HCT116 (cell line): ENCODE results near the gene HOXC13. TPM values are rescaled to one million over a fixed set of nuclear protein-coding genes. Genes with fewer than 3 reads are reported as not detected.

Experiments used
- ATAC-seq: fragments of 200-7000 bp; cut with Tn5 transposase; 2 replicates; pipeline ENCODE4 v1.9.1; 2020; ENCODE audit warnings: mild to moderate bottlenecking, moderate library complexity
- Bru-seq: library from RNA; stranded (reverse); fragments of 400-500 nt; gene quantifications from one replicate; lab custom pipeline; 2021; lab: Mats Ljungman, UMichigan
- BruChase-seq, 2 experiments: library from RNA; stranded (reverse); fragments of 400-500 nt; gene quantifications; one replicate each; lab custom pipeline; 2021; lab: Mats Ljungman, UMichigan
- BruUV-seq: library from RNA; stranded (reverse); fragments of 400-500 nt; replicated peaks from 2 replicates; lab custom pipeline; 2021; lab: Mats Ljungman, UMichigan
- CTCF ChIA-PET: fragments of 300-600 bp; sonication (Branson Sonifier 250); formaldehyde crosslinking; loops from one replicate; lab custom pipeline; 2021; ENCODE audit warnings: antibody characterized with exemption; lab: Charles Lee
- POLR2A ChIA-PET: fragments of 300-600, 350-600 bp; sonication (Branson Sonifier 250); formaldehyde crosslinking; loops from one replicate; lab custom pipeline; 2021; ENCODE audit warnings: antibody characterized with exemption; lab: Charles Lee
- RAD21 ChIA-PET, 2 experiments: fragments of 300-600 bp; sonication (Branson Sonifier 250); formaldehyde crosslinking; loops; one replicate each; lab custom pipeline; 2023; ENCODE audit warnings: low total read pairs in 2 of 2; ENCODE audit not compliant: uncharacterized antibody in 2 of 2, unreplicated experiment in 2 of 2, low non-redundant PET in 1 of 2; lab: Charles Lee
- DNase-seq: peaks from one replicate; pipeline ENCODE4 v3.0.0-alpha.2; 2010; ENCODE audit warnings: low read depth, low spot score
- H2AFZ ChIP-seq: fragments of 200-600 bp; shearing (Covaris generic), sonication (generic); 2 replicates; pipeline ENCODE4 v1.6.1; 2017; ENCODE audit warnings: low read depth, mixed run types, mixed read lengths, antibody characterized with exemption, low read length; ENCODE audit not compliant: poor library complexity, severe bottlenecking
- H3K27ac ChIP-seq: 2 replicates; pipeline ENCODE4 v1.5.1; 2012; ENCODE audit warnings: low read depth, low read length
- H3K27me3 ChIP-seq: fragments of 200-600 bp; sonication (generic); 2 replicates; pipeline ENCODE4 v1.6.1; 2016; ENCODE audit warnings: mixed run types, low read length, mixed read lengths; ENCODE audit not compliant: insufficient read depth
- H3K36me3 ChIP-seq, 2 experiments: fragments of 200-500 bp in 1 of 2; fragments of 200-600 bp in 1 of 2; sonication (Bioruptor generic) in 1 of 2; sonication (generic) in 1 of 2; 2 replicates each; pipeline versions ENCODE4 v1.5.1 to v1.6.1; 2014 to 2016; ENCODE audit warnings: low read length in 2 of 2, inconsistent platforms in 1 of 2, mixed read lengths in 1 of 2, mixed run types in 1 of 2; ENCODE audit not compliant: insufficient read depth in 2 of 2, control insufficient read depth in 1 of 2
- H3K4me1 ChIP-seq, 2 experiments: fragments of 200-600 bp in 1 of 2; sonication (generic) in 1 of 2; 2 replicates each; pipeline versions ENCODE4 v1.5.1 to v1.6.1; 2012 to 2017; ENCODE audit warnings: low read length in 2 of 2, inconsistent platforms in 1 of 2, mild to moderate bottlenecking in 1 of 2, mixed read lengths in 1 of 2, mixed run types in 1 of 2, moderate library complexity in 1 of 2; ENCODE audit not compliant: insufficient read depth in 2 of 2, control insufficient read depth in 1 of 2
- H3K4me2 ChIP-seq: fragments of 200-600 bp; sonication (generic); 2 replicates; pipeline ENCODE4 v1.6.1; 2017; ENCODE audit warnings: mixed run types, low read length, mixed read lengths
- H3K4me3 ChIP-seq, 2 experiments: fragments of 200-600 bp in 1 of 2; sonication (generic) in 1 of 2; replicated peaks in 1 of 2; 2 replicates each; pipeline ENCODE4 v1.5.1; 2011 to 2016; ENCODE audit warnings: low read length in 2 of 2, control low read depth in 1 of 2, low read depth in 1 of 2, mild to moderate bottlenecking in 1 of 2, mixed read lengths in 1 of 2, mixed run types in 1 of 2
- H3K79me2 ChIP-seq: fragments of 200-600 bp; sonication (generic); 2 replicates; pipeline ENCODE4 v1.6.1; 2017; ENCODE audit warnings: mild to moderate bottlenecking, mixed run types, low read length, moderate library complexity, mixed read lengths; ENCODE audit not compliant: insufficient read depth
- H3K9ac ChIP-seq: fragments of 200-600 bp; sonication (generic); 2 replicates; pipeline ENCODE4 v1.6.1; 2016; ENCODE audit warnings: low read length, mixed read lengths
- H3K9me2 ChIP-seq: fragments of 200-600 bp; sonication (generic), shearing (Covaris generic); 2 replicates; pipeline ENCODE4 v1.6.1; 2017; ENCODE audit warnings: mixed run types, mild to moderate bottlenecking, moderate library complexity; ENCODE audit not compliant: insufficient read depth
- H3K9me3 ChIP-seq, 2 experiments: fragments of 200-500 bp in 1 of 2; fragments of 200-600 bp in 1 of 2; sonication (Bioruptor generic) in 1 of 2; sonication (generic) in 1 of 2; 2 replicates each; pipeline ENCODE4 v1.6.1; 2014 to 2017; ENCODE audit warnings: low read length in 2 of 2, mixed read lengths in 2 of 2, inconsistent platforms in 1 of 2, low read depth in 1 of 2, mild to moderate bottlenecking in 1 of 2, mixed run types in 1 of 2, moderate library complexity in 1 of 2; ENCODE audit not compliant: control insufficient read depth in 1 of 2, insufficient read depth in 1 of 2
- H4K20me1 ChIP-seq: fragments of 200-600 bp; sonication (generic), shearing (Covaris generic); 2 replicates; pipeline ENCODE4 v1.6.1; 2017; ENCODE audit warnings: mixed run types, mild to moderate bottlenecking, moderate library complexity; ENCODE audit not compliant: insufficient read depth
- CBX3 ChIP-seq: IDR thresholded peaks from 2 replicates; pipeline ENCODE4 v1.6.1; 2012; ENCODE audit warnings: low read depth
- EGR1 ChIP-seq: IDR thresholded peaks from 2 replicates; pipeline ENCODE4 v1.6.1; 2012; ENCODE audit warnings: low read depth
- ELF1 ChIP-seq: IDR thresholded peaks from 2 replicates; pipeline ENCODE4 v1.6.1; 2012; ENCODE audit warnings: low read depth, borderline replicate concordance
- EZH2 ChIP-seq: fragments of 200-600 bp; sonication (generic); IDR thresholded peaks from 2 replicates; pipeline ENCODE4 v1.6.1; 2017; ENCODE audit warnings: antibody characterized with exemption, mixed run types
- FOSL1 ChIP-seq: IDR thresholded peaks from 2 replicates; pipeline ENCODE4 v1.6.1; 2012; ENCODE audit warnings: low read depth
- JUND ChIP-seq: IDR thresholded peaks from 2 replicates; pipeline ENCODE4 v1.6.1; 2012
- POLR2A ChIP-seq: IDR thresholded peaks from 2 replicates; pipeline ENCODE4 v1.7.0; 2011; ENCODE audit warnings: borderline replicate concordance; ENCODE audit not compliant: insufficient read depth, insufficient read length; ENCODE audit errors: extremely low read depth
- POLR2AphosphoS5 ChIP-seq: IDR thresholded peaks from 2 replicates; pipeline ENCODE4 v1.6.1; 2011; ENCODE audit warnings: mild to moderate bottlenecking, low read depth, low read length, moderate library complexity
- RAD21 ChIP-seq: IDR thresholded peaks from 2 replicates; pipeline ENCODE4 v1.6.1; 2012; ENCODE audit warnings: low read depth, mild to moderate bottlenecking
- SIN3A ChIP-seq: IDR thresholded peaks from 2 replicates; pipeline ENCODE4 v1.6.1; 2012; ENCODE audit warnings: low read depth
- SP1 ChIP-seq: IDR thresholded peaks from 2 replicates; pipeline ENCODE4 v1.6.1; 2012; ENCODE audit warnings: low read depth
- SRF ChIP-seq: IDR thresholded peaks from 2 replicates; pipeline ENCODE4 v1.6.1; 2012; ENCODE audit warnings: low read depth
- TCF7L2 ChIP-seq: IDR thresholded peaks from 2 replicates; pipeline ENCODE4 v1.7.0; 2011; ENCODE audit warnings: borderline replicate concordance, inconsistent platforms; ENCODE audit not compliant: insufficient read depth, insufficient read length; ENCODE audit errors: extremely low read depth
- YY1 ChIP-seq: IDR thresholded peaks from 2 replicates; pipeline ENCODE4 v1.6.1; 2011; ENCODE audit warnings: low read length, low read depth, moderate library complexity, mild to moderate bottlenecking; ENCODE audit not compliant: insufficient replicate concordance; ENCODE audit errors: extremely low read depth
- ZFX ChIP-seq: fragments of 450-650 bp; IDR thresholded peaks from 2 replicates; pipeline ENCODE4 v1.6.1; 2017
- ZNF274 ChIP-seq: fragments of 200-500 bp; sonication (Bioruptor generic); IDR thresholded peaks from 2 replicates; pipeline ENCODE4 v1.6.1; 2014; ENCODE audit warnings: mild to moderate bottlenecking, low read depth, low read length, inconsistent platforms
- intact Hi-C: fragments of 100-400 bp; cut with micrococcal nuclease; formaldehyde crosslinking; loops from 2 replicates; pipeline ENCODE4 v1.10.0; 2022
- long read RNA-seq: library from polyadenylated mRNA; unstranded; transcript quantifications from one replicate; pipeline ENCODE4 v2.0.0, GENCODE V29; 2021; ENCODE audit not compliant: unreplicated experiment
- polyA plus RNA-seq: library from polyadenylated mRNA; unstranded; fragments of >200 nt; gene quantifications from 2 replicates; pipeline ENCODE4 v1.2.1, GENCODE V29; 2012; ENCODE audit warnings: missing spikeins
- total RNA-seq: library from RNA; stranded (reverse); gene quantifications from one replicate; pipeline ENCODE4 v1.2.1, GENCODE V29; 2021; ENCODE audit not compliant: unreplicated experiment
- TF ChIP-seq, protein P1 (sequence below), 3 experiments: fragments of 200-600 bp in 1 of 3; sonication (generic) in 1 of 3; IDR thresholded peaks in 2 of 3; conservative IDR thresholded peaks in 1 of 3; 2 replicates each; pipeline ENCODE4 v1.5.1; 2012 to 2017; ENCODE audit warnings: low read depth in 2 of 3, low read length in 2 of 3, antibody characterized with exemption in 1 of 3, borderline replicate concordance in 1 of 3, control low read depth in 1 of 3, mild to moderate bottlenecking in 1 of 3, mixed read lengths in 1 of 3, mixed run types in 1 of 3, moderate library complexity in 1 of 3; ENCODE audit not compliant: insufficient read depth in 1 of 3
- TF ChIP-seq, protein P2 (sequence below): IDR thresholded peaks from 2 replicates; pipeline ENCODE4 v1.6.1; 2012; ENCODE audit warnings: low read depth
- TF ChIP-seq, protein P3 (sequence below): IDR thresholded peaks from 2 replicates; pipeline ENCODE4 v1.6.1; 2012

HOXC13 gene, protein sequence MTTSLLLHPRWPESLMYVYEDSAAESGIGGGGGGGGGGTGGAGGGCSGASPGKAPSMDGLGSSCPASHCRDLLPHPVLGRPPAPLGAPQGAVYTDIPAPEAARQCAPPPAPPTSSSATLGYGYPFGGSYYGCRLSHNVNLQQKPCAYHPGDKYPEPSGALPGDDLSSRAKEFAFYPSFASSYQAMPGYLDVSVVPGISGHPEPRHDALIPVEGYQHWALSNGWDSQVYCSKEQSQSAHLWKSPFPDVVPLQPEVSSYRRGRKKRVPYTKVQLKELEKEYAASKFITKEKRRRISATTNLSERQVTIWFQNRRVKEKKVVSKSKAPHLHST
- total RNA-seq (3.8 TPM), Bru-seq, nascent RNA (percentile 46 among the genes with signal in this experiment), BruChase-seq, experiment 1, labeled RNA remaining after a 6-hour chase (percentile 33 among the genes with signal in this experiment), BruChase-seq, experiment 2, labeled RNA remaining after a 2-hour chase (percentile 57 among the genes with signal in this experiment)
- 1.2 and 2.4 TPM in 2 replicates for polyA plus RNA-seq
- long read RNA-seq, transcript HOXC13-201 (2 exons, 2,423 nt): major isoform, 7 of 8 reads
- long read RNA-seq, partial matches to known transcripts: 0 of 8 reads
- long read RNA-seq, other reads (novel, unspliced or antisense): 1 of 8 reads

DNA sequence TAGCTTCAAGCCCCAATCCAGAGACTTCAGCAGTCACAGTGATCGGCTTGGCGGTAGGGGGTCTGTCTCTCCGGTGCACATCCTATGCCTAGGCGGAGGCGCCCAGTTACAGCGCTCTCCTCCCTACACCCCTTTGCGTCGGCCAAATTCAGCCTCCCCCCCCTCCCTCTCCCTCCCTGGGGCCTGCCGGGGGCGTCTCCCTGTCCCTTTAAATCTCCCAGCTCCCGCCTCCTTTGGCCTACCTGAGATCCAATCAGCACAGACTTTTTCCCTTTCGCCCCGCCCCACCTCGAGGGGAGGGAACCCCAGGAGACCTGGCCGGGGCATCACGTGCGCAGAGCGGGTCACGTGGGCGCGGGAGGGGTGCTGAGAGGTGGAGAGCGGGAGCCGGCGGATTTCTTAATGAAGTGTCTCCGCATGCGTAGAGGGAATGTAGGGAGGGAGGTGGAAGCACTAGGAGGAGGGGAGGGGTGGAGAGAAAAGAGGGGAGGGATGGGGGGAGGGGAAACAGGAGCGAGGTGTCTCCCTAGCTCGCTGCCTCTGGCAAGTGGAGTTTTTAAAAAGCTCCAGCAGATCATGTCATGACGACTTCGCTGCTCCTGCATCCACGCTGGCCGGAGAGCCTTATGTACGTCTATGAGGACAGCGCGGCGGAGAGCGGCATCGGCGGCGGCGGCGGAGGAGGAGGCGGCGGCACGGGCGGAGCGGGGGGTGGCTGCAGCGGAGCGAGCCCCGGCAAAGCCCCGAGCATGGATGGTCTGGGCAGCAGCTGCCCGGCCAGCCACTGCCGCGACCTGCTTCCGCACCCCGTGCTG, at the start of gene HOXC13:
HOXC13 (plus strand) TSS at position 506 of the 815 bp plus-strand sequence; CDS start at position 582, 76 bp downstream.
- BruUV-seq: no TSS peak
- POLR2A ChIA-PET: interaction anchor here (1.5 kb wide), 1 partner anchor 15 kb away, joined by 4 read pairs; no protein-coding TSS in a partner anchor
- H3K4me2 ChIP-seq: peak within 1 kb of the TSS; percentile 65
- peak within 1 kb of the TSS; percentile 45 for H2AFZ ChIP-seq
- H3K4me1 ChIP-seq: peaks cover 8 to 15% of the 10 kb centered on the region in 2 experiments; a peak in 3 of 4 replicates
- H4K20me1 ChIP-seq: no peaks in the 10 kb centered on the region
- RAD21 ChIA-PET: interaction anchor here in 1 of 2 experiments (0.8 kb wide), 1 partner anchor 94 kb away, joined by 3 read pairs; no protein-coding TSS in a partner anchor
- no peaks in the 10 kb centered on the region for H3K79me2 ChIP-seq
- no peaks in the 10 kb centered on the region for H3K36me3 ChIP-seq
- ATAC-seq (peak; percentile 98), DNase-seq (peak; percentile 95)
- peak within 1 kb of the TSS; percentile 35; the same call in 1 of the 2 replicates for H3K27ac ChIP-seq
- CTCF ChIA-PET: no interaction called here
- H3K4me3 ChIP-seq: peak within 1 kb of the TSS in 1 of 2 experiments; percentile 39; a peak in 2 of 4 replicates
- H3K9ac ChIP-seq: peak within 1 kb of the TSS; percentile 17; the same call in 1 of the 2 replicates
- H3K9me2 ChIP-seq: no peaks in the 10 kb centered on the region
- 0 out of 2 replicates have a peak, but pooled peaks cover 3% of the 10 kb centered on the region for H3K27me3 ChIP-seq
- no peaks in the 10 kb centered on the region for H3K9me3 ChIP-seq
- intact Hi-C loops: no loop called here
- TF ChIP-seq ELF1: no peak
- TF ChIP-seq POLR2A: no peak
- no peak for TF ChIP-seq FOSL1
- no peak for TF ChIP-seq CBX3
- no peak for TF ChIP-seq SIN3A
- no peak for TF ChIP-seq SRF
- TF ChIP-seq SP1: peak; percentile 80
- TF ChIP-seq POLR2AphosphoS5: no peak
- TF ChIP-seq, protein P1, sequence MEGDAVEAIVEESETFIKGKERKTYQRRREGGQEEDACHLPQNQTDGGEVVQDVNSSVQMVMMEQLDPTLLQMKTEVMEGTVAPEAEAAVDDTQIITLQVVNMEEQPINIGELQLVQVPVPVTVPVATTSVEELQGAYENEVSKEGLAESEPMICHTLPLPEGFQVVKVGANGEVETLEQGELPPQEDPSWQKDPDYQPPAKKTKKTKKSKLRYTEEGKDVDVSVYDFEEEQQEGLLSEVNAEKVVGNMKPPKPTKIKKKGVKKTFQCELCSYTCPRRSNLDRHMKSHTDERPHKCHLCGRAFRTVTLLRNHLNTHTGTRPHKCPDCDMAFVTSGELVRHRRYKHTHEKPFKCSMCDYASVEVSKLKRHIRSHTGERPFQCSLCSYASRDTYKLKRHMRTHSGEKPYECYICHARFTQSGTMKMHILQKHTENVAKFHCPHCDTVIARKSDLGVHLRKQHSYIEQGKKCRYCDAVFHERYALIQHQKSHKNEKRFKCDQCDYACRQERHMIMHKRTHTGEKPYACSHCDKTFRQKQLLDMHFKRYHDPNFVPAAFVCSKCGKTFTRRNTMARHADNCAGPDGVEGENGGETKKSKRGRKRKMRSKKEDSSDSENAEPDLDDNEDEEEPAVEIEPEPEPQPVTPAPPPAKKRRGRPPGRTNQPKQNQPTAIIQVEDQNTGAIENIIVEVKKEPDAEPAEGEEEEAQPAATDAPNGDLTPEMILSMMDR (IDR thresholded peaks at IDR 0.05 in 2 of 3, conservative IDR thresholded peaks at IDR 0.05 in 1 of 3; ENCODE audit: borderline replicate concordance in 1 of 3, insufficient read depth in 1 of 3, low read depth in 2 of 3, low read length in 2 of 3): no peak
- TF ChIP-seq, protein P2, sequence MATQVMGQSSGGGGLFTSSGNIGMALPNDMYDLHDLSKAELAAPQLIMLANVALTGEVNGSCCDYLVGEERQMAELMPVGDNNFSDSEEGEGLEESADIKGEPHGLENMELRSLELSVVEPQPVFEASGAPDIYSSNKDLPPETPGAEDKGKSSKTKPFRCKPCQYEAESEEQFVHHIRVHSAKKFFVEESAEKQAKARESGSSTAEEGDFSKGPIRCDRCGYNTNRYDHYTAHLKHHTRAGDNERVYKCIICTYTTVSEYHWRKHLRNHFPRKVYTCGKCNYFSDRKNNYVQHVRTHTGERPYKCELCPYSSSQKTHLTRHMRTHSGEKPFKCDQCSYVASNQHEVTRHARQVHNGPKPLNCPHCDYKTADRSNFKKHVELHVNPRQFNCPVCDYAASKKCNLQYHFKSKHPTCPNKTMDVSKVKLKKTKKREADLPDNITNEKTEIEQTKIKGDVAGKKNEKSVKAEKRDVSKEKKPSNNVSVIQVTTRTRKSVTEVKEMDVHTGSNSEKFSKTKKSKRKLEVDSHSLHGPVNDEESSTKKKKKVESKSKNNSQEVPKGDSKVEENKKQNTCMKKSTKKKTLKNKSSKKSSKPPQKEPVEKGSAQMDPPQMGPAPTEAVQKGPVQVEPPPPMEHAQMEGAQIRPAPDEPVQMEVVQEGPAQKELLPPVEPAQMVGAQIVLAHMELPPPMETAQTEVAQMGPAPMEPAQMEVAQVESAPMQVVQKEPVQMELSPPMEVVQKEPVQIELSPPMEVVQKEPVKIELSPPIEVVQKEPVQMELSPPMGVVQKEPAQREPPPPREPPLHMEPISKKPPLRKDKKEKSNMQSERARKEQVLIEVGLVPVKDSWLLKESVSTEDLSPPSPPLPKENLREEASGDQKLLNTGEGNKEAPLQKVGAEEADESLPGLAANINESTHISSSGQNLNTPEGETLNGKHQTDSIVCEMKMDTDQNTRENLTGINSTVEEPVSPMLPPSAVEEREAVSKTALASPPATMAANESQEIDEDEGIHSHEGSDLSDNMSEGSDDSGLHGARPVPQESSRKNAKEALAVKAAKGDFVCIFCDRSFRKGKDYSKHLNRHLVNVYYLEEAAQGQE: no peak
- TF ChIP-seq, protein P3, sequence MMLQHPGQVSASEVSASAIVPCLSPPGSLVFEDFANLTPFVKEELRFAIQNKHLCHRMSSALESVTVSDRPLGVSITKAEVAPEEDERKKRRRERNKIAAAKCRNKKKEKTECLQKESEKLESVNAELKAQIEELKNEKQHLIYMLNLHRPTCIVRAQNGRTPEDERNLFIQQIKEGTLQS: no peak
- peak; percentile 14 for TF ChIP-seq YY1
- TF ChIP-seq TCF7L2: no peak
- no peak for TF ChIP-seq RAD21
- TF ChIP-seq ZFX: no peak
- no peak for TF ChIP-seq EZH2
- TF ChIP-seq ZNF274: no peak
- TF ChIP-seq JUND: no peak
- peak; percentile 49; the same call in 1 of the 2 replicates for TF ChIP-seq EGR1
